Fibroblast of villous mesenchyme (primary cell): ENCODE measurements around the gene FOXE3. TPM values are rescaled to one million over a fixed set of nuclear protein-coding genes. Genes with fewer than 3 reads are reported as not detected.

Source experiments
- DNase-seq: peaks from one replicate; pipeline ENCODE4 v3.0.0-alpha.2; 2010; ENCODE audit warnings: low read depth
- H3K4me3 ChIP-seq: 2 replicates; pipeline ENCODE4 v1.5.1; 2011; ENCODE audit warnings: low read depth, mild to moderate bottlenecking, low read length
- total RNA-seq: library from RNA; depleted of rRNA; stranded (reverse); fragments of >200 nt; gene quantifications from 2 replicates; pipeline ENCODE4 v1.2.3, GENCODE V29; 2012
- TF ChIP-seq, protein P1 (sequence below): IDR thresholded peaks from 2 replicates; pipeline ENCODE4 v1.5.1; 2012; ENCODE audit warnings: low read depth, mild to moderate bottlenecking, low read length; ENCODE audit not compliant: insufficient read depth

Gene FOXE3
- total RNA-seq, 1 donor, result not detected

DNA sequence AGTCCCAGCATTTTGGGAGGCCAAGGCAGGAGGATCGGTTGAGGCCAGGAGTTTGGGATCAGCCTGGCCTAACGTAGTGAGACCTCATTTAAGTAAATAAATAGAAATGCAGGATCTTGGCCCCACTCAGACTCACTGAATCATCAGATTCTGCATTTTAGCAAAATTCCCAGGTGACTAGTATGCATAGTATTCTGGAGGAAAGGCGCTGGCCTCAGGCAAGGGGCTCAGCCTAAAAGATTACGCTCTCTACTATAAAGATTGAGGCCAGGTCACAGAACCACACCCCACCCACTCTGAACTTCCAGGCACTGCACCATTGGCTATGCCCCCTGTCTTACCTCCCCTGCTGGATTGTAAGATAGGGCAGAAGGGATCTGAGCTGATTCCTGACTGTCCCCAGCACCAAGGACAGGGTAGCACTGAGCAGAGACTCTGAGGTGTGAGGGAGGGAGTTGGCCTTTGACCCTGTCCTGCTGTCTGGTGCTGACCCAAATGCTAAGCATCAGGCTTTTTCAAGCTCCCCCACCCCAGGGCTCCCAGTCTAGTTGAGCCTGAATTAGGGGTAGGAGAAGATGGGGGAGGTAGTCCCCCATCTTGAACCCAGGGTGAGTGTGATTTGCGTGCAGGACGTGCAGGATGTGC, 2.7 kb downstream of the FOXE3 start:
- H3K4me3 ChIP-seq, result no peak overlapping the region
- TF ChIP-seq, protein P1, sequence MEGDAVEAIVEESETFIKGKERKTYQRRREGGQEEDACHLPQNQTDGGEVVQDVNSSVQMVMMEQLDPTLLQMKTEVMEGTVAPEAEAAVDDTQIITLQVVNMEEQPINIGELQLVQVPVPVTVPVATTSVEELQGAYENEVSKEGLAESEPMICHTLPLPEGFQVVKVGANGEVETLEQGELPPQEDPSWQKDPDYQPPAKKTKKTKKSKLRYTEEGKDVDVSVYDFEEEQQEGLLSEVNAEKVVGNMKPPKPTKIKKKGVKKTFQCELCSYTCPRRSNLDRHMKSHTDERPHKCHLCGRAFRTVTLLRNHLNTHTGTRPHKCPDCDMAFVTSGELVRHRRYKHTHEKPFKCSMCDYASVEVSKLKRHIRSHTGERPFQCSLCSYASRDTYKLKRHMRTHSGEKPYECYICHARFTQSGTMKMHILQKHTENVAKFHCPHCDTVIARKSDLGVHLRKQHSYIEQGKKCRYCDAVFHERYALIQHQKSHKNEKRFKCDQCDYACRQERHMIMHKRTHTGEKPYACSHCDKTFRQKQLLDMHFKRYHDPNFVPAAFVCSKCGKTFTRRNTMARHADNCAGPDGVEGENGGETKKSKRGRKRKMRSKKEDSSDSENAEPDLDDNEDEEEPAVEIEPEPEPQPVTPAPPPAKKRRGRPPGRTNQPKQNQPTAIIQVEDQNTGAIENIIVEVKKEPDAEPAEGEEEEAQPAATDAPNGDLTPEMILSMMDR, result no peak
- DNase-seq, result no peak

DNA sequence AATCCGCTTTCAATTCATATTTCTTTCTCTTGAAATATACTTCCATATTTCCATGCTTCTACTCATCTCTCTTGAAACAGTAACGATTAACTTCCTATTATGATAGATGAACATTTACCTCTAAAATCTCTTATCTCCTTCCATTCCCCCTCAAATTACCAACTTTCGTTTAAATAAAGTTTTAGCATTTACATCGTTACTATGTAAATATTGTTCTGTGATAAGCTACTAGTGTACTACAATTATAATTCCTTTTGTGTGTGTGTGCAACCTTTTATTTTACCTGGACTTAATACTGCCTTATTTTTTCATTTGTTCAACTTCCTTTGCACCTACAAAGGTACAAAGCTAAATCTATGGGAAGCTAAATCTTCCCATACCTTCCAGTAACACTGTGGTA, 4.5 kb downstream of the FOXE3 start:
- no peak for DNase-seq
- TF ChIP-seq, protein P1, result no peak
- no peak overlapping the region for H3K4me3 ChIP-seq

DNA sequence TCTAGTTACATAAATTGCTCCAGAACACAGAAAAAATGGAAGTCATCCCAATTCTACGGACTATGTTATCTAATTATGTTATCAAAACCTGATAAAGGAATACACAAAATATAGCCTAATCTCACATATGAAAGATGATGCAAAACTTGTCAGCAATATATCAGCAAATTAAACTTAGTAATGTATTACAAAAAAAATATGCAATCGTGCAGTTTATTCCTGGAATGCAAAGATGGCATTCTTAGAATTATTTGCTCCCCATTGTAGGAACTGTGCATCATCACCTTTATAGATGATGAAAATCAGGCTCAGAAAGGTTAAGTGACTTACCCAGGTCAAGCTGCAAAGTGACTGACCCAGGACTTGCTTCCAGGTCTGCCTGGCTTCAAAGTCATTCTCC, 7.8 kb downstream of the FOXE3 start:
- DNase-seq, result no peak
- TF ChIP-seq, protein P1, result no peak

DNA sequence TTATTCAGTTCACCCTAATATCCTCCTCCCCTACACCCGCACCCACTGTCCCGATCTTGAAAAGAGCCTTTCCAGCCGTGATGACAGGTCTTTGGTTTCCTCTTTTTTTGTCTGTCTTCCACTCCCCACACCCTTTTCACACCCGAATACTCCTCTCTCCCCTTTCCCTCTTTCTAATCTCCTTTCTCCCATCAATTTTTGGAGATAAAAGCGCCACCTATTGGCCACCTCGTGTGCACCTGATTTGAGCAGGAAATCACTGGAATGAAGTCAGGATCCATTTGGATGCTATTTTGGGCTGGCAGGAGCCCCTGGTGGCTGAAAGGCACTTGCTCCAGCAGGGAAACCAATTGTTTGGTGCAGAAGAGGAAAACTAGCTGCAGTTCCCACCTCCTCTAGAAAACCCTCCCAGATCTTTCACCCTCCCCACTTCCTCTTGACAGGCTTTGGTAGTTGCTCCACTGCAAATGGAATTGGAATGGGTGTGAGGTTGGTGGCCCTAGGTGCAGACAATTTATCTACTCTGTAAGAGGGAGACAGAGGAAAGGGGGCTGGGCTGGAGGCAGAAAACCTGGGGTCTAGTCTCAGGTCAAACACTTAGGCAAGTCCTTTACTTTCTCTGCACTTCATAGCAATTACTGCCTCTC, 8.4 kb downstream of the FOXE3 start:
- no peak overlapping the region for H3K4me3 ChIP-seq
- DNase-seq, result peak; percentile 56
- TF ChIP-seq, protein P1, result peak; percentile 75

More for the DNA sequence above, 7.8 kb downstream of the FOXE3 start:
- H3K4me3 ChIP-seq, result no peak overlapping the region

DNA sequence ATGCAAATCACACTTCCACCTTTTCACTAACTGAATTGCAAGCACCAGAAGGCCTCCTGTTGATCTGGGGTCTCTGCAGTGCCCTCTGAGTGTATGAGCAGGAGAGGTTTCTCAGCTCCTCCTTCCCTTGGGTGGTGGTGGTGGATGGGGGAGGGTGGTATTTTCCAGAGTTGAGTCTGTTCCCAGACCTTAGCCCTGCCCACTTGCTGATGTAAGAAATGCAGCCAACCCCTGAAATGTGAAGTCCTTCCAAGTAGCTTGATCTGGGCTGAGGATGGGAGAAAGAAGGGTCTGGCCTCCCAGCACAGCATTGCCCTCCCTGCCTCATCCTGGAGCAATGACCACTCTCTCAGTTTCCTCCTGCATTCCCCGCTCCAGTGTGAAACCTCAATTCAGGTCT, 15.4 kb downstream of the FOXE3 start:
- TF ChIP-seq, protein P1, result no peak

DNA sequence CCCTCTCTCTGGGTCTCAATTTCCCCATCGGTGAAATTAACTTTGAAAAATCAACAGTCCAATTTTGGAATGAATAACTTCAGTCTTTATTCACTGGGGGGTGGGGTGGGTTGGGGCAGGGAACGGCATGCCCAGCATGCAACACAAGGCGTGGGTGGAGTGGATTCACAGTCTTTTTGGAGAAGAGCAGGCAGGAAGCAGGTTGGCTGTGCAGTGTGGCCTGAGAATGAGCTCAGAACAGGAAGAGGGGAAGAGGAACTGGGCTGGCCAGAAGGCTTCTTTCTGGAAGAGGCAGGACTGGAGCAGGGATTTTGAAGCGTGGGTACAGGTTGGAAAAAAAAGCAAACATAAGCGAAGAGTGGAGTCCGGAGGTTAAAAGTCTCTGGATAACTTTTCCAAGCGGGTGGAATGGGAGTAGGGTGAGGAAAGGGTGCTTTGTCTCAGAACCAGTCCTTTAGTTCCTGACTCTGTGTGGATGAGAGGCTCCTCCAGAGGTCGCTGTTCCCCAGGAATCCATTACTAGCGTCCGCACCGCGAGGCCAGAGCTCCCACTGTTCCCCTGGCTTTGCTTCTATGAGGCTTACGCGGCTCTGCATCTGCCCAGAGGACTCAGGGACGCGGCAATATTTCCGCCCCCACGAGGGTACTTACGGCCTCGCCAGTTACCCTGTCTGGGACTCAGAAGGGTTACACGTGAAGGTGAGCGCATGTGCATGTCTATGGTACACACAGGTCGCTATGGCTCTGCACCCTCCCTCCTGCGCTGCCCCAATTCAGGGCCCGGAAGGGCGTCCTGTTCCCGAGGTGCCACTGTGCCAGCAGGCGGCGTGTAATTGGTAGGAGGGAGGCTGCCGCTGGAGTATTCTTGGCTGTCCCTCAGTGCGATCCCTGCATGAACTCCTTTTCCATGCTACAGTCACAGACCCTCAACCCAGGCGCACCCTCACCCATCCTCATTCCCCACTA, 16.3 kb downstream of the FOXE3 start:
- TF ChIP-seq, protein P1, result peak; percentile 83
- DNase-seq, result peak; percentile 76
- peak overlapping the region; percentile 27 for H3K4me3 ChIP-seq

More for the DNA sequence above, 15.4 kb downstream of the FOXE3 start:
- H3K4me3 ChIP-seq, result no peak overlapping the region
- peak; percentile 63 for DNase-seq
